Fibroblast of villous mesenchyme (primary cell): ENCODE data around the gene TSPAN33. TPM values are rescaled to one million over a fixed set of nuclear protein-coding genes. Genes with fewer than 3 reads are reported as not detected.

ENCODE experiments used
- DNase-seq: peaks from one replicate; pipeline ENCODE4 v3.0.0-alpha.2; 2010; ENCODE audit warnings: low read depth
- H3K4me3 ChIP-seq: 2 replicates; pipeline ENCODE4 v1.5.1; 2011; ENCODE audit warnings: low read depth, mild to moderate bottlenecking, low read length
- total RNA-seq: library from RNA; depleted of rRNA; stranded (reverse); fragments of >200 nt; gene quantifications from 2 replicates; pipeline ENCODE4 v1.2.3, GENCODE V29; 2012
- TF ChIP-seq, protein P1 (sequence below): IDR thresholded peaks from 2 replicates; pipeline ENCODE4 v1.5.1; 2012; ENCODE audit warnings: low read depth, mild to moderate bottlenecking, low read length; ENCODE audit not compliant: insufficient read depth

TSPAN33 gene
- total RNA-seq, 1 donor, result 0.43 TPM

- DNase-seq, result no peak
- TF ChIP-seq, protein P1, sequence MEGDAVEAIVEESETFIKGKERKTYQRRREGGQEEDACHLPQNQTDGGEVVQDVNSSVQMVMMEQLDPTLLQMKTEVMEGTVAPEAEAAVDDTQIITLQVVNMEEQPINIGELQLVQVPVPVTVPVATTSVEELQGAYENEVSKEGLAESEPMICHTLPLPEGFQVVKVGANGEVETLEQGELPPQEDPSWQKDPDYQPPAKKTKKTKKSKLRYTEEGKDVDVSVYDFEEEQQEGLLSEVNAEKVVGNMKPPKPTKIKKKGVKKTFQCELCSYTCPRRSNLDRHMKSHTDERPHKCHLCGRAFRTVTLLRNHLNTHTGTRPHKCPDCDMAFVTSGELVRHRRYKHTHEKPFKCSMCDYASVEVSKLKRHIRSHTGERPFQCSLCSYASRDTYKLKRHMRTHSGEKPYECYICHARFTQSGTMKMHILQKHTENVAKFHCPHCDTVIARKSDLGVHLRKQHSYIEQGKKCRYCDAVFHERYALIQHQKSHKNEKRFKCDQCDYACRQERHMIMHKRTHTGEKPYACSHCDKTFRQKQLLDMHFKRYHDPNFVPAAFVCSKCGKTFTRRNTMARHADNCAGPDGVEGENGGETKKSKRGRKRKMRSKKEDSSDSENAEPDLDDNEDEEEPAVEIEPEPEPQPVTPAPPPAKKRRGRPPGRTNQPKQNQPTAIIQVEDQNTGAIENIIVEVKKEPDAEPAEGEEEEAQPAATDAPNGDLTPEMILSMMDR, result no peak
- no peak overlapping the region for H3K4me3 ChIP-seq
Observed at GRCh38 chr7:129197771-129198170, 53.3 kb downstream of the TSPAN33 start.

- no peak for DNase-seq
- H3K4me3 ChIP-seq, result no peak overlapping the region
- TF ChIP-seq, protein P1, result no peak
Observed at GRCh38 chr7:129199406-129199805, 54.9 kb downstream of the TSPAN33 start.

DNA sequence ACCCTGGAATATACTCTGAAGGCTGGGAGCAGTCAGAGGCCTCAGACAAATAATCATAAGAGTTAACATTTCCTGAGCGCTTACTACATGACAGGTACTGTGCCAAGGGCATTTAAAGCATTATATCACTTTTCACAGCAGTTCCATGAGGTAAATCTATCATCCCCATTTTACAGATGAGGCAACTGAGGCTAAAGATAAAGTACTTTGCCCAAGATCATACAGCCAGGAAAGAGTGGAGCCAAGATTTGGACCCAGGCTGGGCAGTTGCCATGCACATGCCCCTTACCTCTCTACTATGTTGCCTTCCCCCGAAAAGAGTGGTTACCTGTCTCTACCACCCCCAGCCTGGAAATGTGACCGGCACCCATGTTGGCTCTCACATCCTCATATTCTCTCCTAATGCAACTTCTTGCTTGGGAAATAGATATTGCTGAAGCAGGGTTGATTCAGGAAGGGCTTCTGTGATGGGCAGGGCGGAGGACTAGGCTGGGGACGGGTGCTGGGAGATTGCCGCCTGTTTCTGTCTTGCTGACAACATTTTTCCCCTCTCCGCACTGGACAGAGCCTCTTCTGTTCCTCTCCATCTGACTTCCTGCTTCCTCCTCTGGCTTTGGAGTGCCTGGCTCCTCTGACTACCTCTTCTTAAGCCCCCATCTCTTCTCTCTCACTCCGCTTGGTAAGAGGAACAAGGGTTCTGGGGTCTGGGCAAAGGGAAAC lies 57.7 kb downstream of the TSPAN33 start:
- TF ChIP-seq, protein P1, result no peak
- no peak overlapping the region for H3K4me3 ChIP-seq
- no peak for DNase-seq

GRCh38 chr7:129203050-129203741 lies 58.7 kb downstream of the TSPAN33 start:
- DNase-seq, result no peak
- no peak overlapping the region for H3K4me3 ChIP-seq
- TF ChIP-seq, protein P1, result no peak

DNA sequence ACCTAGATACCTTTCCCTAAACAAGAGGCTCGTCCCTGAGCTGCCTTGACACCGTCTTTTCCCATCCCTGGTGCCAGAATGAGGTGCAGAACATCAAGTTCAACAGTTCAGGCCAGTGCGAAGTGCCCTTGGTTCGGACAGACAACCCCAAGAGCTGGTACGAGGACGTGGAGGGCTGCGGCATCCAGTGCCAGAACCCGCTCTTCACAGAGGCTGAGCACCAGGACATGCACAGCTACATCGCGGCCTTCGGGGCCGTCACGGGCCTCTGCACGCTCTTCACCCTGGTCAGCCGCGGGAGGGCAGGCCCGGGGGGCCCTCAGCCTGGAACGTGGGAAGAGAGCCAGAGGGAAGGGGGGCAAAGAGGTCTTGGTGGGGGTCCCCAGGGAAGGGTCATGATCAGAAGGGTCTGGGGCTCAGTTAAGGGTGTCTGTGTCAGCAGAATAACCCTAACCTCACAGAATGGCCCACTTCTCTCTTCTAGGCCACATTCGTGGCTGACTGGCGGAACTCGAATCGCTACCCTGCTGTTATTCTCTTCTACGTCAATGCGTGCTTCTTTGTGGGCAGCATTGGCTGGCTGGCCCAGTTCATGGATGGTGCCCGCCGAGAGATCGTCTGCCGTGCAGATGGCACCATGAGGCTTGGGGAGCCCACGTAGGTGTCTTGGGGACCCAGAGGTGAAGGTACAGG lies 60.8 kb downstream of the TSPAN33 start:
- TF ChIP-seq, protein P1, result no peak
- H3K4me3 ChIP-seq, result no peak overlapping the region
- DNase-seq, result no peak

GRCh38 chr7:129205987-129206785 lies 61.7 kb downstream of the TSPAN33 start:
- TF ChIP-seq, protein P1, result no peak
- no peak for DNase-seq

More at GRCh38 chr7:129205987-129206785, 61.7 kb downstream of the TSPAN33 start:
- no peak overlapping the region for H3K4me3 ChIP-seq
